ENCODE data around the gene CCR7. TPM values are rescaled to one million over a fixed set of nuclear protein-coding genes. Genes with fewer than 3 reads are reported as not detected.
"Not testable (repeated sequence)": the region's sequence is repeated elsewhere in the genome, so short reads cannot be mapped to it uniquely, and the experiment has no call there.

Gene CCR7
- total RNA-seq, 2 donors from 2014 or later = 311 to 371 TPM

- Mint-ChIP-seq H3K27ac (peak overlapping the region; percentile 79), H3K9me3 (peaks cover 20 to 23% of the 10 kb centered on the region in 2 donors), H3K36me3 (ENCODE audit: insufficient read depth in 2 of 2) (peaks cover 31 to 45% of the 10 kb centered on the region in 2 donors), H3K4me3 (peak overlapping the region; percentile 42 to 58), H3K4me1 (ENCODE audit: low read depth) (peaks cover 78% of the 10 kb centered on the region)
- not testable (repeated sequence) for ATAC-seq (replicated peaks in 1 of 2); H3K27me3 Mint-ChIP-seq (ENCODE audit: low read depth); DNase-seq
Measured at GRCh38 chr17:40586264-40586663, 21.0 kb upstream of the CCR7 start.

DNA sequence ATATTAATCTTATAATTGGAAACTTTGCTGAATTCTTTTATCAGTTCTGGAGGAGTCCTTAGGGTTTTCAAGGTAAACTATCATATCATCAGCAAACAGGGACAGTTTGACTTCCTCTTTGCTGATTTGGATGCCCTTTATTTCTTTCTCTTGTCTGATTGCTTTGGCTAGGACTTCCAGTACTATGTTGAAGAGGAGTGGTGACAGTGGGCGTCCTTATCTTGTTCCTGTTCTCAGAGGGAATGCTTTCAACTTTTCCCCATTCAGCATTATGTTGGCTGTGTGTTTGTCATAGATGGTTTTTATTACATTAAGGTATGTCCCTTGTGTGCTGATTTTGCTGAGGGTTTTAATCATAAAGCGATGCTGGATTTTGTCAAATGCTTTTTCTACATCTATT, 19.7 kb upstream of the CCR7 start:
- ATAC-seq (replicated peaks in 1 of 2); H3K27me3 Mint-ChIP-seq (ENCODE audit: low read depth); H3K27ac Mint-ChIP-seq; H3K4me3 Mint-ChIP-seq; DNase-seq: not testable (repeated sequence)
- peaks cover 31 to 44% of the 10 kb centered on the region in 2 donors for H3K36me3 Mint-ChIP-seq (ENCODE audit: insufficient read depth in 2 of 2)
- H3K9me3 Mint-ChIP-seq = peaks cover 20 to 23% of the 10 kb centered on the region in 2 donors
- H3K4me1 Mint-ChIP-seq (ENCODE audit: low read depth) = peaks cover 81% of the 10 kb centered on the region

GRCh38 chr17:40582328-40582901, 17.1 kb upstream of the CCR7 start:
- peaks cover 16 to 20% of the 10 kb centered on the region in 2 donors for H3K9me3 Mint-ChIP-seq
- DNase-seq (peak; percentile 61 to 74), ATAC-seq (replicated peaks in 1 of 2) (peak; percentile 72 to 77)
- H3K4me3 Mint-ChIP-seq = peak overlapping the region; percentile 72 to 84
- H3K27me3 Mint-ChIP-seq (ENCODE audit: low read depth) = no peaks in the 10 kb centered on the region
- H3K27ac Mint-ChIP-seq = peak overlapping the region; percentile 86
- H3K4me1 Mint-ChIP-seq (ENCODE audit: low read depth) = peaks cover 77% of the 10 kb centered on the region
- peaks cover 23 to 33% of the 10 kb centered on the region in 2 donors for H3K36me3 Mint-ChIP-seq (ENCODE audit: insufficient read depth in 2 of 2)

GRCh38 chr17:40580140-40580539, 14.9 kb upstream of the CCR7 start:
- DNase-seq (no peak), ATAC-seq (replicated peaks in 1 of 2) (no peak)
- H3K27ac Mint-ChIP-seq = no peak overlapping the region
- H3K4me1 Mint-ChIP-seq (ENCODE audit: low read depth) = peaks cover 79% of the 10 kb centered on the region
- H3K27me3 Mint-ChIP-seq (ENCODE audit: low read depth) = no peaks in the 10 kb centered on the region
- H3K4me3 Mint-ChIP-seq = peak overlapping the region in 1 of 2 donors; percentile 22
- H3K9me3 Mint-ChIP-seq = peaks cover 12 to 15% of the 10 kb centered on the region in 2 donors
- peaks cover 17 to 32% of the 10 kb centered on the region in 2 donors for H3K36me3 Mint-ChIP-seq (ENCODE audit: insufficient read depth in 2 of 2)

- peaks cover 79% of the 10 kb centered on the region for H3K4me1 Mint-ChIP-seq (ENCODE audit: low read depth)
- ATAC-seq (replicated peaks in 1 of 2) (no peak), DNase-seq (no peak)
- H3K9me3 Mint-ChIP-seq = peaks cover 12 to 14% of the 10 kb centered on the region in 2 donors
- no peak overlapping the region for H3K27ac Mint-ChIP-seq
- H3K27me3 Mint-ChIP-seq (ENCODE audit: low read depth) = no peaks in the 10 kb centered on the region
- H3K4me3 Mint-ChIP-seq = no peak overlapping the region
- peaks cover 15 to 32% of the 10 kb centered on the region in 2 donors for H3K36me3 Mint-ChIP-seq (ENCODE audit: insufficient read depth in 2 of 2)
Measured at GRCh38 chr17:40579471-40579870, 14.2 kb upstream of the CCR7 start.

- H3K36me3 Mint-ChIP-seq (ENCODE audit: insufficient read depth in 2 of 2) = peaks cover 15 to 36% of the 10 kb centered on the region in 2 donors
- H3K4me3 Mint-ChIP-seq = peak overlapping the region; percentile 68 to 76
- no peak for DNase-seq
Measured at GRCh38 chr17:40577611-40578065, 12.4 kb upstream of the CCR7 start.

DNA sequence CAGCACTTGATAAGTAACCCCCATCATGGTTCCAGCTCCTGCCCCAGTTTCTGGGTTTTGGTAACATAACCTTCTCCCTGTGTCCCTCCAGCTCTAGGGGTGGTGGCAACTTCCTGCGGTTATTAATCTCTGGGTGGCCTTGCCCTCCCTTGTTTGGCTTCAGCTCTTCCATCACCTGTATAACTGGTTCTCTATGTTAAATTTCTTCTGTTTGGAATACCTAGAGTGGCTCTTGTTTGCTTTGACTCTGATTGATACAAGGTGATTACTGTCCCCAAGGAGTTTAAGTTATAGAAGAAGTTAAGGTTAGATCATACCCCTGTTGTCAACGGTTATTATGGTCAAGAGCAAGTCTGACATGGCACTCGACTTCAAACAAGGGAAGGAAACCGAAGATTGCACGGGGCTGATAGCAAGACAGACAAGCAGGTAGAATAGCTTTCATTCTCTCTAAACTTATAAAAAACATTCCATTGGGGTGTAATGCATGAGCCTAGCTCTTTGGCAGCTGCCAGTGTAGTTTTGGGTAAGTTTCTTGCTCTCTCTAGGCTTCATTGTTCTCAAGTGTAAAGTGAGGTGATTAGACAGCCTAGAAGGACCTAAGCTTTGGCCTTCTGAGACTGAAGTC, 11.0 kb upstream of the CCR7 start:
- Mint-ChIP-seq H3K4me3 (peak overlapping the region; percentile 58 to 67), H3K27me3 (ENCODE audit: low read depth) (no peaks in the 10 kb centered on the region), H3K36me3 (ENCODE audit: insufficient read depth in 2 of 2) (peaks cover 27 to 48% of the 10 kb centered on the region in 2 donors), H3K27ac (peak overlapping the region; percentile 54), H3K9me3 (peaks cover 23% of the 10 kb centered on the region in 2 donors), H3K4me1 (ENCODE audit: low read depth) (peaks cover 67% of the 10 kb centered on the region)
- ATAC-seq (replicated peaks in 1 of 2) = peak in 1 of 2 donors; percentile 20
- no peak for DNase-seq

More at GRCh38 chr17:40577611-40578065, 12.4 kb upstream of the CCR7 start:
- peaks cover 71% of the 10 kb centered on the region for H3K4me1 Mint-ChIP-seq (ENCODE audit: low read depth)
- peak; percentile 78 to 79 for ATAC-seq (replicated peaks in 1 of 2)
- peak overlapping the region; percentile 68 for H3K27ac Mint-ChIP-seq
- no peaks in the 10 kb centered on the region for H3K27me3 Mint-ChIP-seq (ENCODE audit: low read depth)
- peaks cover 10 to 15% of the 10 kb centered on the region in 2 donors for H3K9me3 Mint-ChIP-seq

- Mint-ChIP-seq H3K4me1 (ENCODE audit: low read depth) (peaks cover 60% of the 10 kb centered on the region), H3K27me3 (ENCODE audit: low read depth) (no peaks in the 10 kb centered on the region), H3K9me3 (peaks cover 28 to 31% of the 10 kb centered on the region in 2 donors), H3K4me3 (no peak overlapping the region), H3K27ac (no peak overlapping the region), H3K36me3 (ENCODE audit: insufficient read depth in 2 of 2) (peaks cover 37 to 59% of the 10 kb centered on the region in 2 donors)
- DNase-seq = no peak
- no peak for ATAC-seq (replicated peaks in 1 of 2)
Measured at GRCh38 chr17:40574292-40574691, 9.0 kb upstream of the CCR7 start.

DNA sequence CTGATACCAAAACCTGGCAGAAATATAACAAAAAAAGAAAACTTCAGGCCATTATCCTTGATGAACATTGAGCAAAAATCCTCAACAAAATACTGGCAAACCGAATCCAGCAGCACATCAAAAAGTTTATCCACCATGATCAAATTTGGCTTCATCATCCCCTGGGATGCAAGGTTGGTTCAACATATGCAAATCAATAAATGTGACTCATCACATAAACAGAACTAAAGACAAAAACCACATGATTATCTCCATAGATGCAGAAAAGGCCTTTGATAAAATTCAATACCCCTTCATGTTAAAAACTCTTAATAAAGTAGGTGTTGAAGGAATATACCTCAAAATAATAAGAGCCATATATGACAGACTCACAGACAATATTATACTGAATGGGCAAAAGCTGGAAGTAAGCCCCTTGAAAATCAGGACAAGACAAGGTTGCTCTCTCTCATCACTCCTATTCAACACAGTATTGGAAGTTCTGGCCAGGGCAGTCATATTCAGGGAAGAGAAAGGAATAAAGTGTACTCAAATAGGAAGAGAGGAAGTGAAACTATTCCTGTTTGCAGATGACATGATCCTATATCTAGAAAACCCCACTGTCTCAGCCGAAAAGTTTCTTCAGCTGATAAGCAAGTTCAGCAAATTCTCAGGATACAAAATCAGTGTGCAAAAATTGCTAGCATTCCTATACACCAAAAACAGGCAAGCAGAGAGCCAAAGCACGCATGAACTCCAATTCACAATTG, 7.1 kb upstream of the CCR7 start:
- DNase-seq; H3K27me3 Mint-ChIP-seq (ENCODE audit: low read depth); H3K27ac Mint-ChIP-seq; ATAC-seq (replicated peaks in 1 of 2); H3K4me3 Mint-ChIP-seq: not testable (repeated sequence)
- H3K36me3 Mint-ChIP-seq (ENCODE audit: insufficient read depth in 2 of 2) = peaks cover 37 to 65% of the 10 kb centered on the region in 2 donors
- peaks cover 28 to 30% of the 10 kb centered on the region in 2 donors for H3K9me3 Mint-ChIP-seq
- H3K4me1 Mint-ChIP-seq (ENCODE audit: low read depth) = peaks cover 55% of the 10 kb centered on the region

- ATAC-seq (replicated peaks in 1 of 2) (no peak), DNase-seq (no peak)
- Mint-ChIP-seq H3K9me3 (peaks cover 16 to 26% of the 10 kb centered on the region in 2 donors), H3K36me3 (ENCODE audit: insufficient read depth in 2 of 2) (peaks cover 45 to 61% of the 10 kb centered on the region in 2 donors), H3K4me1 (ENCODE audit: low read depth) (peaks cover 52% of the 10 kb centered on the region), H3K27ac (peak overlapping the region; percentile 84), H3K27me3 (ENCODE audit: low read depth) (no peaks in the 10 kb centered on the region), H3K4me3 (no peak overlapping the region)
Measured at GRCh38 chr17:40568074-40568836, 3.0 kb upstream of the CCR7 start.

DNA sequence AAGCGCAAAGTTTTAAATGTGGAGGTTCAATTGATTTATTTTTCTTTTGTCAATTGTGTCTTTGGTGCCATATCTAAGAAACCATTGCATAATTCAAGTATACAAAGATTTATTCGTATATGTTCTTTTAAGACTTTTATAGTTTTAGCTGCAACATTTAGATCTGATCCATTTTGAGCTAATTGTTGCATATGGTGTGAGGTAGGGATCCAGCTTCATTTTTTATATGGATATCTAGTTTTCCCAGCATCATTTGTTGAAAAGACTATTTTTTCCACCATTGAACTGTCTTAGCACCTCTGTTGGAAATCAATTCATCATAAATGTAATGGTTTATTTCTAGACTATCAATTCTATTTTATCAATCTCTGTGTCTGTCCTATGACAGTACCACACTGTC, 2.1 kb upstream of the CCR7 start:
- Mint-ChIP-seq H3K4me3 (peak overlapping the region; percentile 22 to 61), H3K4me1 (ENCODE audit: low read depth) (peaks cover 54% of the 10 kb centered on the region), H3K36me3 (ENCODE audit: insufficient read depth in 2 of 2) (peaks cover 48 to 63% of the 10 kb centered on the region in 2 donors), H3K9me3 (peaks cover 12 to 20% of the 10 kb centered on the region in 2 donors), H3K27me3 (ENCODE audit: low read depth) (no peaks in the 10 kb centered on the region), H3K27ac (no peak overlapping the region)
- DNase-seq = no peak
- ATAC-seq (replicated peaks in 1 of 2) = no peak

GRCh38 chr17:40565769-40566409, 617 bp upstream of the CCR7 start:
- peaks cover 56% of the 10 kb centered on the region for H3K4me1 Mint-ChIP-seq (ENCODE audit: low read depth)
- peaks cover 2 to 7% of the 10 kb centered on the region in 2 donors for H3K9me3 Mint-ChIP-seq
- H3K27me3 Mint-ChIP-seq (ENCODE audit: low read depth) = no peaks in the 10 kb centered on the region
- DNase-seq = peak in 1 of 2 donors; percentile 60
- no peak for ATAC-seq (replicated peaks in 1 of 2)
- peak overlapping the region; percentile 89 for H3K27ac Mint-ChIP-seq
- peak overlapping the region; percentile 89 to 90 for H3K4me3 Mint-ChIP-seq
- peaks cover 45 to 62% of the 10 kb centered on the region in 2 donors for H3K36me3 Mint-ChIP-seq (ENCODE audit: insufficient read depth in 2 of 2)

Measured in activated T-cell treated with anti-CD3 and anti-CD28 coated beads, Interleukin-2, amount 50 U/mL, for 72 hours (primary cell).